ENCODE measurements around the gene TRABD2B. TPM values are rescaled to one million over a fixed set of nuclear protein-coding genes. Genes with fewer than 3 reads are reported as not detected.

The TRABD2B gene
- total RNA-seq, 3 donors from 2014 or later, result 1.4 to 3.7 (median 2.3) TPM

DNA sequence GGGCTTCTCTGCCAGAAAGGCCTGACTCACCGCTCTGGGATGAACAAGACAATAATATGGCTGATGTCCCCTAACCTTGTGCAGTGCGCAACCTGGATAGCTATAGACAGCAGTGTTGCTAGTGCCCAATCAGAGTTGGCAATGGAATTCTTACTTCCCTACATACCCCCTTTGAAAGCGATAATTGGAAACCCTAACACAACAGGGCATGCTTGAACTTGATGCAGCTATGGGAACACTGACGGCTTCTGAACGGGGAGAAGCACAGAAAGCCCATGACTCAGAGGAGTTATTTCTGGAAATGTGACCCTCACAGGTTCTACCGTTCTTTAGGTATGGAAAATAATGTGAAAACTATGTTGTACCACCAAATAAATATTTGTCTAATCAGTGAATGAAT is 200.6 kb downstream of the TRABD2B start:
- DNase-seq (ENCODE audit: low spot score in 2 of 2), result no peak
- Histone ChIP-seq H3K36me3 (no peaks in the 10 kb centered on the region), H3K4me3 (no peak overlapping the region), H3K27me3 (no peaks in the 10 kb centered on the region), H3K4me1 (no peaks in the 10 kb centered on the region), H3K27ac (no peak overlapping the region), H3K9me3 (no peaks in the 10 kb centered on the region)
- intact Hi-C loops (cut with DNase I; ENCODE audit: low total_unique reads), result no loop called here
- TF ChIP-seq, protein P1, sequence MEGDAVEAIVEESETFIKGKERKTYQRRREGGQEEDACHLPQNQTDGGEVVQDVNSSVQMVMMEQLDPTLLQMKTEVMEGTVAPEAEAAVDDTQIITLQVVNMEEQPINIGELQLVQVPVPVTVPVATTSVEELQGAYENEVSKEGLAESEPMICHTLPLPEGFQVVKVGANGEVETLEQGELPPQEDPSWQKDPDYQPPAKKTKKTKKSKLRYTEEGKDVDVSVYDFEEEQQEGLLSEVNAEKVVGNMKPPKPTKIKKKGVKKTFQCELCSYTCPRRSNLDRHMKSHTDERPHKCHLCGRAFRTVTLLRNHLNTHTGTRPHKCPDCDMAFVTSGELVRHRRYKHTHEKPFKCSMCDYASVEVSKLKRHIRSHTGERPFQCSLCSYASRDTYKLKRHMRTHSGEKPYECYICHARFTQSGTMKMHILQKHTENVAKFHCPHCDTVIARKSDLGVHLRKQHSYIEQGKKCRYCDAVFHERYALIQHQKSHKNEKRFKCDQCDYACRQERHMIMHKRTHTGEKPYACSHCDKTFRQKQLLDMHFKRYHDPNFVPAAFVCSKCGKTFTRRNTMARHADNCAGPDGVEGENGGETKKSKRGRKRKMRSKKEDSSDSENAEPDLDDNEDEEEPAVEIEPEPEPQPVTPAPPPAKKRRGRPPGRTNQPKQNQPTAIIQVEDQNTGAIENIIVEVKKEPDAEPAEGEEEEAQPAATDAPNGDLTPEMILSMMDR (IDR thresholded peaks at IDR 0.05), result no peak
- TF ChIP-seq POLR2A (IDR thresholded peaks at IDR 0.05) (no peak), POLR2AphosphoS5 (IDR thresholded peaks at IDR 0.05) (no peak)

DNA sequence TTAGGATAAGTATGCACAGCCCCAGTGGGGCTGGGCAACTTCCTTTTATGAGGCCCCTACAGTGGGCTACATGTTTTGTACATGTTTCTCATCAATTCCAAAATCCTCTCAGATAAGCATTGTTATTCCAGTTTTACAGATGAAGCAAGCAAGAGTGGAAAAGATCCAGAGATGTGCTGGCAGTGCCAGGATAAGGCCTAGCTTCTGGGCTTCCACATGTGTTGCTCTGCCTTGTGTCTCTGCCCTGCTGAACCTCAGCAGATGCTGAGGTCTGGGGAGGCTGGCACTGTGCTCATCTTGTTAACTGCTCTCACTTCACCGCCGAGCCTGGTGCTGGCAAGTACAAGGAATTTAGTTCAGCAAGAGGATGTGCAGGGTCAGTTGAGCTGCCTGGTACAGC is 202.1 kb downstream of the TRABD2B start:
- Histone ChIP-seq H3K4me1 (no peaks in the 10 kb centered on the region), H3K36me3 (no peaks in the 10 kb centered on the region), H3K27me3 (no peaks in the 10 kb centered on the region), H3K27ac (no peak overlapping the region), H3K9me3 (no peaks in the 10 kb centered on the region), H3K4me3 (no peak overlapping the region)
- DNase-seq (ENCODE audit: low spot score in 2 of 2), result no peak
- TF ChIP-seq POLR2A (IDR thresholded peaks at IDR 0.05) (no peak), POLR2AphosphoS5 (IDR thresholded peaks at IDR 0.05) (no peak)
- TF ChIP-seq, protein P1 (IDR thresholded peaks at IDR 0.05), result no peak
- intact Hi-C loops (cut with DNase I; ENCODE audit: low total_unique reads), result no loop called here

DNA sequence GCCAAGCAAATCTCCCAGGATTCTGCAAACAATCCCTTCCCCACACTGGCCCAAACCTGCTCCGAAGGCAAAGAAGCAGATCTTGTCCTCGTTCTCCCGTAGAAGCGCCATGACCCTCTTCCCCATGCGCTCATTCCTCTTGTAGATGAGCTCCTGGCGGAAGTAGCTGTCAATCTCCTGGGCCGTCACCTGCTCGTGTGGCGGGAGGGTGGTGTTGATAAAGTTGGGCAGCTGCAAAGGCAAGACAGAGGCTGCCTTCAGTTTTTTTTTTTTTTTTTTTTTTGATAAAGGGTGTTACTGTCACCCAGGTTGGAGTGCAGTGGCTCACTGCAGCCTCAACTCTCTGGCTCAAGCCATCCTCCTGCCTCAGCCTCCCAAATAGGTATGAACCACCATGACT is 202.7 kb downstream of the TRABD2B start:
- TF ChIP-seq POLR2AphosphoS5 (IDR thresholded peaks at IDR 0.05) (no peak), POLR2A (IDR thresholded peaks at IDR 0.05) (no peak)
- TF ChIP-seq, protein P1 (IDR thresholded peaks at IDR 0.05), result no peak
- no peak overlapping the region for H3K27ac ChIP-seq
- no peaks in the 10 kb centered on the region for H3K9me3 ChIP-seq
- H3K36me3 ChIP-seq, result no peaks in the 10 kb centered on the region
- no peak overlapping the region for H3K4me3 ChIP-seq
- intact Hi-C loops (cut with DNase I; ENCODE audit: low total_unique reads), result no loop called here
- no peaks in the 10 kb centered on the region for H3K4me1 ChIP-seq
- no peaks in the 10 kb centered on the region for H3K27me3 ChIP-seq
- no peak for DNase-seq (ENCODE audit: low spot score in 2 of 2)

DNA sequence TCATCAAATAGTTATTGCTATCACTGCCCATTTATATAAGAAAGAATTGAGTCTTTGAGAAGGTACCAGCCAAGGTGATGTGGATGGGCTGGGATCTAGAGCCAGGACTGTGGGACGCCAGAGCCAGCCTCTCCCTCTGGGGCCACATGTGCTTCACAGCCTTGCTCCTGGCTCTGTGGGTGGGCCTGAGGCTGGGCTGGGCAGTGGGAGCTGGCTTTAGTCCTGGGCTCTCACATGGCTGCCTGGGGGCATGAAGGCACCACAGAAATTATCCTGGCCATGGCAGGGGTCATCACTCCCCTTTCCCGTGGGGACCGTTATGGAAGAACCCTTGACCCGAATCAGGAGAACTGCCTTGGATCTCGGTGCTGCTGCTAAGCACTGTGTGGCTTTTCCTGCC is 203.1 kb downstream of the TRABD2B start:
- DNase-seq (ENCODE audit: low spot score in 2 of 2), result no peak
- intact Hi-C loops (cut with DNase I; ENCODE audit: low total_unique reads), result no loop called here
- no peak overlapping the region for H3K27ac ChIP-seq

DNA sequence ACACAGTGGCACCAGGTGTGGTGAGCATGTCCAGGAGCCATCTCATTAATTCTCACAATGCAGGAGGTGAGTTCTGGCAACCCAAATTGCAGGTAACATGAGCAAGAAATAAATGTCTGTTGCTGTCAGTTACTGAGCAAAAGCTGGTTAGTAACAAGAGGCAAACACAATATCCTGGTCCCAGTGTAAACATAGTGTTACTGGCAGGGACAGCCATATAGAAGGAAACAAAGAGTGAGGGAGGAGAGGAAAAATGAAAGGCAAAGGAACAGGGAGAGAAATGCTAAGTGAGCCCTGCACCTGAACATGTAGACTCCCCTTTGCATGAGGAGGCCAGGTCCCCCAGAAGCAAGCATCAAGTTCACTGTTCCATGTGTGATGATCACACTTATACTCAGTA is 203.6 kb downstream of the TRABD2B start:
- intact Hi-C loops (cut with DNase I; ENCODE audit: low total_unique reads), result no loop called here
- TF ChIP-seq, protein P1 (IDR thresholded peaks at IDR 0.05), result no peak
- TF ChIP-seq POLR2A (IDR thresholded peaks at IDR 0.05) (no peak), POLR2AphosphoS5 (IDR thresholded peaks at IDR 0.05) (no peak)
- no peaks in the 10 kb centered on the region for H3K4me1 ChIP-seq
- no peaks in the 10 kb centered on the region for H3K27me3 ChIP-seq
- H3K27ac ChIP-seq, result no peak overlapping the region
- H3K36me3 ChIP-seq, result no peaks in the 10 kb centered on the region
- DNase-seq (ENCODE audit: low spot score in 2 of 2), result no peak
- no peaks in the 10 kb centered on the region for H3K9me3 ChIP-seq
- no peak overlapping the region for H3K4me3 ChIP-seq

More for the DNA sequence above, 203.1 kb downstream of the TRABD2B start:
- H3K36me3 ChIP-seq, result no peaks in the 10 kb centered on the region
- H3K4me1 ChIP-seq, result no peaks in the 10 kb centered on the region
- TF ChIP-seq, protein P1 (IDR thresholded peaks at IDR 0.05), result no peak
- TF ChIP-seq POLR2A (IDR thresholded peaks at IDR 0.05), result no peak
- no peaks in the 10 kb centered on the region for H3K9me3 ChIP-seq
- no peaks in the 10 kb centered on the region for H3K27me3 ChIP-seq
- H3K4me3 ChIP-seq, result no peak overlapping the region

Measured in breast epithelium (tissue), 4 donors.